A549 (cell line): ENCODE results near the gene POLR2F. TPM values are rescaled to one million over a fixed set of nuclear protein-coding genes. Genes with fewer than 3 reads are reported as not detected.

Source experiments
- ATAC-seq, 2 experiments: fragments of 200-7000 bp in 1 of 2; fragments of >200 bp in 1 of 2; cut with Nextera tagmentation in 1 of 2; cut with Tn5 transposase in 1 of 2; 3 replicates each; pipeline versions ENCODE4 v1.8.0 to v1.9.1; 2018 to 2020; ENCODE audit warnings: mild to moderate bottlenecking in 1 of 2, moderate library complexity in 1 of 2
- CTCF ChIA-PET: fragments of 300-600 bp; sonication (Branson Sonifier 250); formaldehyde crosslinking; extraction: SDS; loops from one replicate; lab custom pipeline; 2021; ENCODE audit warnings: antibody characterized with exemption, inconsistent platforms; lab: Yijun Ruan, JAX
- POLR2A ChIA-PET: fragments of 350-600 bp; formaldehyde crosslinking; extraction: SDS; loops from one replicate; lab custom pipeline; 2021; ENCODE audit warnings: antibody characterized with exemption, inconsistent platforms; lab: Yijun Ruan, JAX
- DNase-seq, 2 experiments: peaks; one replicate each; pipeline versions ENCODE4 v3.0.0 to v3.0.0-alpha.2; 2011 to 2016; ENCODE audit warnings: low read depth in 1 of 2, low spot score in 1 of 2
- FAIRE-seq: peaks from 2 replicates; lab custom pipeline; 2011; peaks lifted over from hg19 to GRCh38; lab: Jason Lieb, UNC
- H3K27ac ChIP-seq, 2 experiments: fragments of >200 bp; sonication (Bioruptor Twin); formaldehyde crosslinking; 3 replicates each; pipeline ENCODE4 v1.5.1; 2016 to 2017
- H3K4me1 ChIP-seq: fragments of >200 bp; sonication (Bioruptor Twin); formaldehyde crosslinking; 3 replicates; pipeline ENCODE4 v1.6.1; 2016
- H3K4me2 ChIP-seq: fragments of >200 bp; sonication (Bioruptor Twin); formaldehyde crosslinking; 3 replicates; pipeline ENCODE4 v1.6.1; 2016
- H3K4me3 ChIP-seq: fragments of >200 bp; sonication (Bioruptor Twin); formaldehyde crosslinking; 3 replicates; pipeline ENCODE4 v1.5.1; 2016
- H3K9me3 ChIP-seq: fragments of >200 bp; sonication (Bioruptor Twin); formaldehyde crosslinking; 3 replicates; pipeline ENCODE4 v1.6.1; 2016
- BHLHE40 ChIP-seq: IDR thresholded peaks from 2 replicates; pipeline ENCODE4 v1.6.1; 2012; ENCODE audit warnings: low read depth, low read length, inconsistent platforms
- CBX8 ChIP-seq: fragments of 200-600 bp; sonication (generic); IDR thresholded peaks from 2 replicates; pipeline ENCODE4 v1.6.1; 2016
- CHD2 ChIP-seq: fragments of 150-350 bp; IDR thresholded peaks from 2 replicates; pipeline ENCODE4 v1.6.1; 2014; ENCODE audit warnings: low read length; ENCODE audit not compliant: partially characterized antibody
- CHD4 ChIP-seq: fragments of 200-600 bp; sonication (generic); IDR thresholded peaks from 2 replicates; pipeline ENCODE4 v1.6.1; 2016; ENCODE audit warnings: antibody characterized with exemption, mild to moderate bottlenecking, borderline replicate concordance
- EHF ChIP-seq: fragments of 250-450 bp; sonication (Bioruptor Pico); IDR thresholded peaks from 2 replicates; pipeline ENCODE4 v1.5.0; 2020; ENCODE audit warnings: mild to moderate bottlenecking
- ESRRA ChIP-seq: fragments of 150-350 bp; IDR thresholded peaks from 2 replicates; pipeline ENCODE4 v1.6.1; 2014; ENCODE audit warnings: mild to moderate bottlenecking, low read length, borderline replicate concordance
- FOSB ChIP-seq: fragments of 250-450 bp; sonication (Bioruptor Pico); IDR thresholded peaks from 2 replicates; pipeline ENCODE4 v1.5.0; 2020; ENCODE audit warnings: mild to moderate bottlenecking, moderate library complexity
- FOSL2 ChIP-seq, 2 experiments: fragments of 450-650 bp in 1 of 2; fragments of >200 bp in 1 of 2; sonication (Bioruptor Twin) in 1 of 2; formaldehyde crosslinking; IDR thresholded peaks; 2 replicates each; pipeline versions ENCODE4 v1.5.0 to v1.6.1; 2016 to 2020; ENCODE audit warnings: mild to moderate bottlenecking in 1 of 2, moderate library complexity in 1 of 2
- FOXS1 ChIP-seq: fragments of 250-450 bp; sonication (Bioruptor Pico); IDR thresholded peaks from 2 replicates; pipeline ENCODE4 v1.5.0; 2020; ENCODE audit warnings: mild to moderate bottlenecking, moderate library complexity
- HOXA7 ChIP-seq: fragments of 250-450 bp; sonication (Bioruptor Pico); IDR thresholded peaks from 2 replicates; pipeline ENCODE4 v1.5.0; 2020; ENCODE audit warnings: mild to moderate bottlenecking, moderate library complexity
- JUN ChIP-seq, 2 experiments: fragments of >200 bp; sonication (Bioruptor Twin); formaldehyde crosslinking; IDR thresholded peaks; 2 replicates in 1 of 2; 3 replicates in 1 of 2; pipeline ENCODE4 v1.6.1; 2016 to 2017
- JUNB ChIP-seq: fragments of >200 bp; sonication (Bioruptor Twin); formaldehyde crosslinking; IDR thresholded peaks from 2 replicates; pipeline ENCODE4 v1.6.1; 2016
- KDM1A ChIP-seq: fragments of 200-600 bp; sonication (generic); IDR thresholded peaks from 2 replicates; pipeline ENCODE4 v1.6.1; 2016; ENCODE audit warnings: low read depth, mild to moderate bottlenecking
- MYC ChIP-seq: IDR thresholded peaks from 2 replicates; pipeline ENCODE4 v1.6.1; 2012; ENCODE audit warnings: mild to moderate bottlenecking, inconsistent platforms, low read length, improper control_type of control experiment, borderline replicate concordance
- NPAS2 ChIP-seq: fragments of 250-450 bp; sonication (Bioruptor Pico); IDR thresholded peaks from 2 replicates; pipeline ENCODE4 v1.8.0; 2022; ENCODE audit warnings: mild to moderate bottlenecking, moderate library complexity, borderline replicate concordance
- POLR2A ChIP-seq: IDR thresholded peaks from 2 replicates; pipeline ENCODE4 v1.6.1; 2012; ENCODE audit warnings: mild to moderate bottlenecking, low read length
- POLR2AphosphoS2 ChIP-seq: conservative IDR thresholded peaks from 2 replicates; pipeline ENCODE4 v1.6.1; 2012; ENCODE audit warnings: low read length, improper control_type of control experiment, inconsistent platforms
- RAD21 ChIP-seq, 2 experiments: fragments of >200 bp in 1 of 2; sonication (Bioruptor Twin) in 1 of 2; formaldehyde crosslinking in 1 of 2; IDR thresholded peaks in 1 of 2; conservative IDR thresholded peaks in 1 of 2; 2 replicates in 1 of 2; 3 replicates in 1 of 2; pipeline ENCODE4 v1.6.1; 2012 to 2018; ENCODE audit warnings: inconsistent platforms in 1 of 2
- RARB ChIP-seq: fragments of 250-450 bp; sonication (Bioruptor Pico); IDR thresholded peaks from 2 replicates; pipeline ENCODE4 v1.8.0; 2021; ENCODE audit warnings: mild to moderate bottlenecking, moderate library complexity
- SMC3 ChIP-seq: fragments of >200 bp; sonication (Bioruptor Twin); formaldehyde crosslinking; IDR thresholded peaks from 3 replicates; pipeline ENCODE4 v1.6.1; 2018; ENCODE audit warnings: inconsistent platforms
- SREBF2 ChIP-seq: fragments of 450-650 bp; IDR thresholded peaks from 2 replicates; pipeline ENCODE4 v1.6.1; 2014; ENCODE audit warnings: mild to moderate bottlenecking, moderate library complexity
- TP53 ChIP-seq: fragments of 250-450 bp; sonication (Bioruptor Pico); IDR thresholded peaks from 2 replicates; pipeline ENCODE4 v1.5.0; 2021; ENCODE audit warnings: mild to moderate bottlenecking, moderate library complexity
- ZC3H11A ChIP-seq: fragments of 450-650 bp; IDR thresholded peaks from 2 replicates; pipeline ENCODE4 v1.6.1; 2014; ENCODE audit warnings: antibody characterized with exemption, mild to moderate bottlenecking
- ZFP36 ChIP-seq: fragments of 450-650 bp; IDR thresholded peaks from 2 replicates; pipeline ENCODE4 v1.6.1; 2014; ENCODE audit warnings: borderline replicate concordance; ENCODE audit not compliant: partially characterized antibody
- ZNF302 ChIP-seq: fragments of 250-450 bp; sonication (Bioruptor Pico); IDR thresholded peaks from 2 replicates; pipeline ENCODE4 v1.9.0; 2021; ENCODE audit warnings: inconsistent platforms, mild to moderate bottlenecking, moderate library complexity
- WGBS: methylation state at CpG from one replicate; pipeline ENCODE4 v1.1.6; 2017; ENCODE audit errors: missing lambda C conversion rate; 5-methylcytosine and 5-hydroxymethylcytosine counted together
- polyA plus RNA-seq, 4 experiments: library from polyadenylated mRNA; depleted of rRNA in 3 of 4; stranded (reverse); fragments of >200 nt; fragmentation: RNase III in 1 of 4; extraction: RNeasy Plus Mini Kit Qiagen cat#74134 plus additional on column Dnase treatment in 1 of 4; gene quantifications; 2 replicates in 3 of 4; 3 replicates in 1 of 4; pipeline ENCODE4 v1.2.3, GENCODE V29; 2011 to 2017
- TF ChIP-seq, protein P1 (sequence below): fragments of >200 bp; sonication (Bioruptor Twin); formaldehyde crosslinking; IDR thresholded peaks from 3 replicates; pipeline ENCODE4 v1.6.1; 2016
- TF ChIP-seq, protein P2 (sequence below): fragments of 250-450 bp; sonication (Bioruptor Pico); IDR thresholded peaks from 2 replicates; pipeline ENCODE4 v1.5.0; 2021; ENCODE audit warnings: mild to moderate bottlenecking, moderate library complexity, borderline replicate concordance
- TF ChIP-seq, protein P3 (sequence below): fragments of >200 bp; sonication (Bioruptor Twin); formaldehyde crosslinking; IDR thresholded peaks from 3 replicates; pipeline ENCODE4 v1.5.1; 2016
- TF ChIP-seq, protein P4 (sequence below): fragments of >200 bp; sonication (Bioruptor Twin); formaldehyde crosslinking; IDR thresholded peaks from 2 replicates; pipeline ENCODE4 v1.6.1; 2016

POLR2F gene
- polyA plus RNA-seq, 2 of the 4 experiments (the other 2 are of a cell fraction), result 90.0 to 183 TPM

DNA sequence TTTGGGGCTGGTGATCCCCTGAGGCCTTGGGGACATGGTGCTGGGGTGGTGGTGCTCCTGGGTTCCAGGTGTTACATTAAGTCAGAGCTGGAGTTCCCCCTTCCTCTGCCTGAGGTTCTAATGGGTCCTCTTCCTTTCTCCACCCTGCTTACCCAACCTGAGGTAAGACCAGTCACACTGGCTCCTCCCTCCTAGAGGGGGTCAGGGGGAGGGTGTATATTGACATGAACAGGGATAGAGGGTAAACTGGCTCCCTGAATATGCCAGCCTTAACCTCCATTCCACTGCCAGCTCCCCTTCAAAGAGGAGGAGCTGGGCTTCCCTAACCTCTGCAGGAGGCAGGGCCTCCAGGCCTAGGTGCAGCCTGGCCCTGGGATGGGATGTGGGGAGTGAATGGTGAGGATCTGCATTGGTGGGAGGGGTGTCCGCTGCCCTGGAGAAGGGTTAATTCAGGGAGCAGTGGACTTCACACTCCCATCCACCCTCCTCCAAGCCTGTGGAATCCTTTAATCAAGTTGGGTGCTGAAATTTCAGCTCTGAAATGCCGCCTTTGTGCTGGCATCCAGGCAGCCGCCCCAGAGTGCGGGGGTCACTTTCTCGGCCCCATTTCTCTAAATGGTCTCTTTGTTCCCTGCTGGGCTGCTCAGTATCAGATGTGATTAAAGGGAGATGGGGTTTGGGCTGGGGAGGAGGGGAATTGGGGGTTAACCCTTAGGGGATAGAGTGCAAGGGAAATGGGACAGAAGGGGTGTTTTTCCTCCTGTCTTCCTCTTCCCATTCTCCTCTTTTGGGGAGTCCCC is 15.2 kb downstream of the POLR2F start:
- Histone ChIP-seq H3K4me3 (no peak overlapping the region), H3K27ac (no peak overlapping the region), H3K9me3 (no peaks in the 10 kb centered on the region), H3K4me1 (no peaks in the 10 kb centered on the region), H3K4me2 (no peak overlapping the region)
- WGBS, result 94% methylated on average over 5 of the region's 5 CpGs
- ATAC-seq (no peak), DNase-seq (no peak), FAIRE-seq (no peak)
- POLR2A ChIA-PET, result no interaction called here
- CTCF ChIA-PET, result interaction anchor here (0.8 to 6.6 kb wide), 3 partner anchors 84 to 151 kb away, joined by 4 to 65 read pairs (median 8); no protein-coding TSS in a partner anchor
- TF ChIP-seq NPAS2 (CRISPR knock-in tag), result no peak
- no peak for TF ChIP-seq RAD21 (conservative IDR thresholded peaks at IDR 0.05 in 1 of 2, IDR thresholded peaks at IDR 0.05 in 1 of 2)
- TF ChIP-seq BHLHE40, result no peak
- TF ChIP-seq ZNF302 (CRISPR knock-in tag), result no peak
- TF ChIP-seq ESRRA, result no peak
- TF ChIP-seq HOXA7 (CRISPR knock-in tag), result no peak
- TF ChIP-seq ZFP36, result no peak
- no peak for TF ChIP-seq CHD4
- TF ChIP-seq, protein P1, sequence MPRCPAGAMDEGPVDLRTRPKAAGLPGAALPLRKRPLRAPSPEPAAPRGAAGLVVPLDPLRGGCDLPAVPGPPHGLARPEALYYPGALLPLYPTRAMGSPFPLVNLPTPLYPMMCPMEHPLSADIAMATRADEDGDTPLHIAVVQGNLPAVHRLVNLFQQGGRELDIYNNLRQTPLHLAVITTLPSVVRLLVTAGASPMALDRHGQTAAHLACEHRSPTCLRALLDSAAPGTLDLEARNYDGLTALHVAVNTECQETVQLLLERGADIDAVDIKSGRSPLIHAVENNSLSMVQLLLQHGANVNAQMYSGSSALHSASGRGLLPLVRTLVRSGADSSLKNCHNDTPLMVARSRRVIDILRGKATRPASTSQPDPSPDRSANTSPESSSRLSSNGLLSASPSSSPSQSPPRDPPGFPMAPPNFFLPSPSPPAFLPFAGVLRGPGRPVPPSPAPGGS, result no peak
- no peak for TF ChIP-seq FOSL2 (IDR thresholded peaks at IDR 0.05)
- no peak for TF ChIP-seq FOSL2 (CRISPR knock-in tag; IDR thresholded peaks at IDR 0.05)
- TF ChIP-seq, protein P2, sequence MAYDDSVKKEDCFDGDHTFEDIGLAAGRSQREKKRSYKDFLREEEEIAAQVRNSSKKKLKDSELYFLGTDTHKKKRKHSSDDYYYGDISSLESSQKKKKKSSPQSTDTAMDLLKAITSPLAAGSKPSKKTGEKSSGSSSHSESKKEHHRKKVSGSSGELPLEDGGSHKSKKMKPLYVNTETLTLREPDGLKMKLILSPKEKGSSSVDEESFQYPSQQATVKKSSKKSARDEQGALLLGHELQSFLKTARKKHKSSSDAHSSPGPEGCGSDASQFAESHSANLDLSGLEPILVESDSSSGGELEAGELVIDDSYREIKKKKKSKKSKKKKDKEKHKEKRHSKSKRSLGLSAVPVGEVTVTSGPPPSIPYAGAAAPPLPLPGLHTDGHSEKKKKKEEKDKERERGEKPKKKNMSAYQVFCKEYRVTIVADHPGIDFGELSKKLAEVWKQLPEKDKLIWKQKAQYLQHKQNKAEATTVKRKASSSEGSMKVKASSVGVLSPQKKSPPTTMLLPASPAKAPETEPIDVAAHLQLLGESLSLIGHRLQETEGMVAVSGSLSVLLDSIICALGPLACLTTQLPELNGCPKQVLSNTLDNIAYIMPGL (CRISPR knock-in tag), result no peak
- TF ChIP-seq KDM1A, result no peak
- TF ChIP-seq POLR2A, result no peak
- no peak for TF ChIP-seq ZC3H11A
- TF ChIP-seq FOSB, result no peak
- TF ChIP-seq JUNB, result no peak
- TF ChIP-seq, protein P3, sequence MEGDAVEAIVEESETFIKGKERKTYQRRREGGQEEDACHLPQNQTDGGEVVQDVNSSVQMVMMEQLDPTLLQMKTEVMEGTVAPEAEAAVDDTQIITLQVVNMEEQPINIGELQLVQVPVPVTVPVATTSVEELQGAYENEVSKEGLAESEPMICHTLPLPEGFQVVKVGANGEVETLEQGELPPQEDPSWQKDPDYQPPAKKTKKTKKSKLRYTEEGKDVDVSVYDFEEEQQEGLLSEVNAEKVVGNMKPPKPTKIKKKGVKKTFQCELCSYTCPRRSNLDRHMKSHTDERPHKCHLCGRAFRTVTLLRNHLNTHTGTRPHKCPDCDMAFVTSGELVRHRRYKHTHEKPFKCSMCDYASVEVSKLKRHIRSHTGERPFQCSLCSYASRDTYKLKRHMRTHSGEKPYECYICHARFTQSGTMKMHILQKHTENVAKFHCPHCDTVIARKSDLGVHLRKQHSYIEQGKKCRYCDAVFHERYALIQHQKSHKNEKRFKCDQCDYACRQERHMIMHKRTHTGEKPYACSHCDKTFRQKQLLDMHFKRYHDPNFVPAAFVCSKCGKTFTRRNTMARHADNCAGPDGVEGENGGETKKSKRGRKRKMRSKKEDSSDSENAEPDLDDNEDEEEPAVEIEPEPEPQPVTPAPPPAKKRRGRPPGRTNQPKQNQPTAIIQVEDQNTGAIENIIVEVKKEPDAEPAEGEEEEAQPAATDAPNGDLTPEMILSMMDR, result no peak
- no peak for TF ChIP-seq CBX8
- no peak for TF ChIP-seq MYC
- no peak for TF ChIP-seq JUN (IDR thresholded peaks at IDR 0.05)

DNA sequence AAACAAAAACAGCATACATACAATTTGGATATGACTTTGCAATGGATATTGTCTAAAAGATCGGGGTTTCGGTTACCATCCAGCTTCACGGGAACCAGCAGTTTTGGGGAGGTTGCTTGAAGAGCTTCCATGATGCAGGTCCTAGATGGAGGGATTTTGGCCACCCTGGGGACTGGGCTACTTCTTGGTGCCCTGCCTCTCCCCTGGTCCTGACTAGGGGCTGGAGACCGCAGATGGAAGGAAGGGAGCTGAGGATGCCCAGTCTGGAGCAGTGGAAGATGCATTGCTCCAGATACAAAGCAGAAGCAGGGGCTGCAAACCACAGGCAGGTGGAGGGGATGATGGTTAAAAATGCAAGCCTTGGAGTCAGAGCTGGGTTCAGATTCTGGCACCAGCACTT is 17.4 kb downstream of the POLR2F start:
- TF ChIP-seq NPAS2 (CRISPR knock-in tag) (no peak), SREBF2 (no peak), CHD2 (no peak), JUN (IDR thresholded peaks at IDR 0.05) (no peak), FOSB (no peak), FOXS1 (no peak), JUNB (no peak), RARB (CRISPR knock-in tag) (no peak), EHF (no peak), TP53 (CRISPR knock-in tag) (no peak), SMC3 (no peak), POLR2AphosphoS2 (no peak)
- TF ChIP-seq, protein P4, sequence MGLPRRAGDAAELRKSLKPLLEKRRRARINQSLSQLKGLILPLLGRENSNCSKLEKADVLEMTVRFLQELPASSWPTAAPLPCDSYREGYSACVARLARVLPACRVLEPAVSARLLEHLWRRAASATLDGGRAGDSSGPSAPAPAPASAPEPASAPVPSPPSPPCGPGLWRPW, result no peak
- Histone ChIP-seq H3K9me3 (no peaks in the 10 kb centered on the region), H3K27ac (no peak overlapping the region), H3K4me3 (no peak overlapping the region), H3K4me1 (no peaks in the 10 kb centered on the region), H3K4me2 (no peak overlapping the region)
- DNase-seq (no peak), FAIRE-seq (no peak), ATAC-seq (no peak)
- ChIA-PET CTCF (interaction anchor here (1.2 kb wide), 1 partner anchor 37 kb away, joined by 4 read pairs; no protein-coding TSS in a partner anchor), POLR2A (no interaction called here)
- WGBS, result 99% methylated on average over 4 of the region's 4 CpGs
